ENCODE data around the gene PHTF1. TPM values are rescaled to one million over a fixed set of nuclear protein-coding genes. Genes with fewer than 3 reads are reported as not detected.
"Not testable (repeated sequence)": the region's sequence is repeated elsewhere in the genome, so short reads cannot be mapped to it uniquely, and the experiment has no call there.

The PHTF1 gene
- total and polyA plus RNA-seq, 8 donors = 20.0 to 36.1 (median 22.9) TPM

- Histone ChIP-seq H3K36me3 (peaks cover 0 to 6% of the 10 kb centered on the region in 2 donors), H3K27ac (peak overlapping the region; percentile 98 to 99), H3K4me1 (peaks cover 10 to 32% of the 10 kb centered on the region in 2 donors), H3K27me3 (no peaks in the 10 kb centered on the region), H3K9me3 (no peaks in the 10 kb centered on the region), H3K4me3 (peak overlapping the region; percentile 86 to 95)
- TF ChIP-seq CTCF (IDR thresholded peaks at IDR 0.05) = no peak
- DNase-seq (no peak), ATAC-seq (no peak)
- intact Hi-C loops (cut with DNase I) = no loop called here
Measured at GRCh38 chr1:113760102-113761080, 1.1 kb upstream of the PHTF1 start.

- intact Hi-C loops (cut with DNase I) = no loop called here
Measured at GRCh38 chr1:113758631-113759332, 504 bp downstream of the PHTF1 start.

DNA sequence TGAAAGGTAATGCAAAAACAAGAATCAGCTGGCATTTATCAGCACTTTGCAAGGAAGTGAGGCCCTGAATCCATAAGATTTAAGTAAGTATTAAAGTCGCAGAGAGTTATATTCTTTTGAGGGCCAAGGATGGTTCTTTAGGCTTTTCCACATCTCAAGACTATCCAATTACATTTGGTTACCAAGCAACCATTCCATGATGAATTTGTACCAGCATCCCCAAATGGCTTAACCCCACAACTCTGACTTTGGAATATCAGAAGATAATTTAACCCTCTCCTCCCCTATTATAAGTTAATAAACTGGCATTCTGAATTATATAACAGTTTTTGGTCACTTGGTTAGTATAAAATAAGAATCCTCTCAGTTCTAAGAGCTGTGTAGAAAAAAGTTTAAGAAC, 2.8 kb downstream of the PHTF1 start:
- no peaks in the 10 kb centered on the region for H3K27me3 ChIP-seq
- ATAC-seq = no peak
- peaks cover 0 to 18% of the 10 kb centered on the region in 2 donors for H3K36me3 ChIP-seq
- no peak overlapping the region for H3K27ac ChIP-seq
- no peak for TF ChIP-seq CTCF (IDR thresholded peaks at IDR 0.05)
- H3K4me3 ChIP-seq = no peak overlapping the region
- no peak for DNase-seq
- no peaks in the 10 kb centered on the region for H3K9me3 ChIP-seq
- intact Hi-C loops (cut with DNase I) = no loop called here
- H3K4me1 ChIP-seq = peaks cover 10 to 32% of the 10 kb centered on the region in 2 donors

More at GRCh38 chr1:113758631-113759332, 504 bp downstream of the PHTF1 start:
- H3K27me3 ChIP-seq = no peaks in the 10 kb centered on the region
- H3K4me1 ChIP-seq = peaks cover 10 to 32% of the 10 kb centered on the region in 2 donors
- ATAC-seq (peak; percentile 81), DNase-seq (peak; percentile 52 to 94 (median 72))
- H3K9me3 ChIP-seq = no peaks in the 10 kb centered on the region
- TF ChIP-seq CTCF (IDR thresholded peaks at IDR 0.05) = no peak
- H3K36me3 ChIP-seq = peaks cover 0 to 6% of the 10 kb centered on the region in 2 donors
- H3K4me3 ChIP-seq = peak overlapping the region; percentile 86 to 95
- H3K27ac ChIP-seq = peak overlapping the region; percentile 98 to 99

DNA sequence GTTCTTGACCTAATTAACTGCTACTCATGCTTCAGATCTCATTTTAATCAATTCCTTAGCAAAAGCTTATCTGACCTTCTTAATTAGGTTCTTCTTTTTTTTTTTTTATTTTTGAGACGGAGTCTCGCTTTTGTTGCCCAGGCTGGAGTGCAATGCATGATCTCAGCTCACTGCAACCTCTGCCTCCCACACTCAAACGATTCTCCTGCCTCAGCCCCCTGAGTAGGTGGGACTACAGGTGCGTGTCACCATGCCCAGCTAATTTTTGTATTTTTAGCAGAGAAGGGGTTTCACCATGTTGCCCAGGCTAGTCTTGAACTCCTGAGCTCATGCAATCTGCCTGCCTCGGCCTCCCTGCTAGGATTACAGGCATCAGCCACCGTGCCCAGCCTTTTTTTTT, 6.0 kb downstream of the PHTF1 start:
- ATAC-seq; H3K4me3 ChIP-seq; intact Hi-C loops (cut with DNase I); H3K27ac ChIP-seq; DNase-seq; H3K9me3 ChIP-seq; H3K27me3 ChIP-seq: not testable (repeated sequence)
- peaks cover 0 to 42% of the 10 kb centered on the region in 2 donors for H3K36me3 ChIP-seq
- H3K4me1 ChIP-seq = peaks cover 10 to 21% of the 10 kb centered on the region in 2 donors

DNA sequence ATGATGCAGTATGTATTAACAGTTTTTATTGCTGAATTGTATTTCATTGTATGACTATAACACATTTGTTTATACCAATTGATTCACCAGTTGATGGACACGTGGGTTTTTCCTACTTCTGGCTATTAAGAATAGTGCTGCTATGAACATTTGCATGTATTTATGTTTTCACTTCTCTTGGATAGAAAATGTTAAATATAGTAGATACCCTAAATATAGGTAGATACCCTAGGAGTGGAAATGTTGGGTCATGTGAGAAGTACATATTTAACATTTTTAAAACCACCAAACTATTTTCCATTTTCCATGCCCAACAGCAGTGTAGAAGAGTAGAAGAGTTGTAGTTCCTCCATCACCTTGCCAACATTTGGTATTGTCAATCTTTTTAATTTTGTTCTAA, 7.8 kb downstream of the PHTF1 start:
- ATAC-seq (no peak), DNase-seq (no peak)
- Histone ChIP-seq H3K36me3 (peaks cover 0 to 47% of the 10 kb centered on the region in 2 donors), H3K4me1 (peaks cover 0 to 7% of the 10 kb centered on the region in 2 donors), H3K9me3 (no peaks in the 10 kb centered on the region), H3K27ac (no peak overlapping the region), H3K27me3 (no peaks in the 10 kb centered on the region), H3K4me3 (no peak overlapping the region)
- intact Hi-C loops (cut with DNase I) = no loop called here
- no peak for TF ChIP-seq CTCF (IDR thresholded peaks at IDR 0.05)
